Measurements from ENCODE around the gene TRIM59.

DNA sequence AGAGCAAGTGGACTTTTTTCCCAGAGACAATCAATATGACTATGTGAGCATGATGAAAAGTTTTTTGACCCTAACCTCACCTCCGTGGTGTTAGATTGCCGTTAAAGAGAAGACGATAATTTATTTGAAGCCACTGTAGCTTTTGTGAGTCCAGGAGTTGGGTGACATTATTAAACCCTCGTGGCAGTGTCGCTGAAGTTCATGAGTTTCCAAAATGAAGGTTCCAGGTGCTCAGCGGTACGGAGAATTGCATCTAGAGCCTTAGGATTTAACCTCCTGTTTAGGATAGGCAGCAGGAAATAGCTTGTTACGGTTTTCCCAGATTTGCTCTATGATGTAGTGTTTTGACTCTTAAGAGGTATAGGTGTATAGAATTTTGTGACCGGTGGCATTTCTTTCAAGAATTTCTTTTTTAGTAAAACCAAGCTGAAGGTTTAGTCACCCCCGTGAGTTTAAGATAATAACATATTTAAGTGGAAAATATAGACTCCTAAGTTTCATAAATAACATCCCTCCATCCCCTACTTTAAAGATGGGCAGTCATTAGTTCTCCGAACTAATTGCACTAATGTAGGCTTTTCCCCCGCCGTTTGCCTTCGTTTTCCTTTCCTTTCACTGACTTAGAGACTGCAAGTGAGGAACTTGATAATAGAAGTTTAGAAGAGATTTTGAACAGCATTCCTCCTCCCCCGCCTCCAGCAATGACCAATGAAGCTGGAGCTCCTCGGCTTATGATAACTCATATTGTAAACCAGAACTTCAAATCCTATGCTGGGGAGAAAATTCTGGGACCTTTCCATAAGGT, 48.1 kb downstream of the TRIM59 start:
- no peak for TF ChIP-seq CTCF (conservative IDR thresholded peaks at IDR 0.05; ENCODE audit: low read depth, low read length)
- no peak for TF ChIP-seq MAZ (IDR thresholded peaks at IDR 0.05; ENCODE audit: borderline replicate concordance, low read depth, low read length)
- TF ChIP-seq, protein P1, sequence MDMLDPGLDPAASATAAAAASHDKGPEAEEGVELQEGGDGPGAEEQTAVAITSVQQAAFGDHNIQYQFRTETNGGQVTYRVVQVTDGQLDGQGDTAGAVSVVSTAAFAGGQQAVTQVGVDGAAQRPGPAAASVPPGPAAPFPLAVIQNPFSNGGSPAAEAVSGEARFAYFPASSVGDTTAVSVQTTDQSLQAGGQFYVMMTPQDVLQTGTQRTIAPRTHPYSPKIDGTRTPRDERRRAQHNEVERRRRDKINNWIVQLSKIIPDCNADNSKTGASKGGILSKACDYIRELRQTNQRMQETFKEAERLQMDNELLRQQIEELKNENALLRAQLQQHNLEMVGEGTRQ (IDR thresholded peaks at IDR 0.05; ENCODE audit: low read depth, low read length), result no peak
- TF ChIP-seq CEBPB (IDR thresholded peaks at IDR 0.05; ENCODE audit: low read depth, low read length), result no peak
- no peak for TF ChIP-seq POLR2A (IDR thresholded peaks at IDR 0.05; ENCODE audit: low read depth, low read length)
- no peak for TF ChIP-seq MXI1 (IDR thresholded peaks at IDR 0.05; ENCODE audit: borderline replicate concordance, low read depth, low read length)
- TF ChIP-seq, protein P2, sequence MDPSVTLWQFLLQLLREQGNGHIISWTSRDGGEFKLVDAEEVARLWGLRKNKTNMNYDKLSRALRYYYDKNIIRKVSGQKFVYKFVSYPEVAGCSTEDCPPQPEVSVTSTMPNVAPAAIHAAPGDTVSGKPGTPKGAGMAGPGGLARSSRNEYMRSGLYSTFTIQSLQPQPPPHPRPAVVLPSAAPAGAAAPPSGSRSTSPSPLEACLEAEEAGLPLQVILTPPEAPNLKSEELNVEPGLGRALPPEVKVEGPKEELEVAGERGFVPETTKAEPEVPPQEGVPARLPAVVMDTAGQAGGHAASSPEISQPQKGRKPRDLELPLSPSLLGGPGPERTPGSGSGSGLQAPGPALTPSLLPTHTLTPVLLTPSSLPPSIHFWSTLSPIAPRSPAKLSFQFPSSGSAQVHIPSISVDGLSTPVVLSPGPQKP (IDR thresholded peaks at IDR 0.05; ENCODE audit: borderline replicate concordance, low read depth, low read length), result no peak
- TF ChIP-seq NFE2L2 (IDR thresholded peaks at IDR 0.05; ENCODE audit: low read depth, low read length), result no peak
- no peak for TF ChIP-seq BHLHE40 (IDR thresholded peaks at IDR 0.05; ENCODE audit: low read depth, low read length)
- no peak for TF ChIP-seq FOS (IDR thresholded peaks at IDR 0.05; ENCODE audit: low read depth, low read length)
